SIG-M5 treated with dmso at 0.1 percent for 504 hours (cell line): ENCODE data around the gene ADAM30.
A peak's percentile ranks its signal among the peaks of the same experiment; 100 is the strongest.
"Not testable (repeated sequence)": the region's sequence is repeated elsewhere in the genome, so short reads cannot be mapped to it uniquely, and the experiment has no call there.

Experiments
- DNase-seq: peaks from one replicate; lab custom pipeline; 2025; ENCODE audit not compliant: unreplicated experiment; lab: John Stamatoyannopoulos, UW

The ADAM30 gene

DNA sequence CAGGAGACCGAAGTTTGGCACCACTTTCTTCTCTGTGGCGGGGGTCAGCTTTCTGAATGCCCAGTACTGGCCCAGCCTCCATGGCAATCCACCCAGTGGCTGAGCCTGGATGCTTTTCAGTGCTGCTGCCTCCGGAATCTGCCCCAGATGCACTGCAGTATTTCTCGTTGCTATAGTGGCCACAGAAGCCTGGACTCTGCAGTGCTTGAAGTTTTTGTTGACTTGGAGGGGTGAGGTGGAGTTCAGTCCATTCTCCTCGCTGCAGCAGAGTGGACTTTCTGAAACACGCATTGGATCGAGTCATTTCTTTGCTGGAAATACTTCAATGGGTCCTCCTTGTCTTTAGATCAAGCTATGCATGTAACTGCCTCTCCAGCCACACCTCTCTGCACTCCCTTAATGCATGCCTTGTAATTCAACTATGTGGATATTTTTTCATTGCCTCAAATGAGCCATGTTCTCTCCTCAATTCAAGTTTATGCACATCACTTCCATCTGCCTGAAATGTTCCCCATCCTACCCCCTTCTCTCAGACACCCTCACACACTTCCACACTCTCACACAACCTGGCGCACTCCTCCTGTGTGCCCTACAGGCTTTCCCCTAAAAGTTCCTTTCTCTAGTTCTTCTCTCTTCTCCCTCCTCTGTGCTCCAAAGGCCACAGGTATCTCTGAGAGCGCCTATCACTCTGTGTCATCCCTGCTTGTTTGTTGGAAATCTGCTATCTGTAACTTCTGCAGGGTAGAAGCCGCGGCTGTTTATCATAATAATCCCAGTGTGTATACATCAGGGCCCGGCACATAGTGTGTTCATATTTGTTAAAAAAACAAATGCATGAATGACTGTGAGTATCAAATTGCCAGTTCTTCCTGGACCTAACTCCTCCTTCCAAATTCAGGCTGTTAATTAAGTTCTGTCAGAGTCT, 16.5 kb downstream of the ADAM30 start:
- no peak for DNase-seq

DNA sequence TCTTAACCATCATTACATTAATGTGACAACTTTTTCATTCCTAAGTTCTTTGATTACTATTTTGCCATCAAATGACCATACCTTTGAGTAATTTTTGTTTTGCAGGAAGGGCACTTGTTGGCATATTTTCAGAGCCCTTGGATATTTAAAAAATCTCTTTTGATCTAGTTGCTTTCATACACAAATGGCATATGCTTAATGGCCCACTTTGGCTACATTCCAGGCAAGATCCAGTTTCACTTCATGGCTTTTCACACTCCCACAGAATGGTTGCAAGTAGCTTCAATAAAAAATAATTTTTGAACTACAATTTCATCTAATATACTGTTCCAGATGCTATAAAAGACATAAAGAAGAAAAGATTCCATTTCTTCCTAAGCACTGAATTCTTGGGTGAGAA, 18.1 kb downstream of the ADAM30 start:
- no peak for DNase-seq

DNA sequence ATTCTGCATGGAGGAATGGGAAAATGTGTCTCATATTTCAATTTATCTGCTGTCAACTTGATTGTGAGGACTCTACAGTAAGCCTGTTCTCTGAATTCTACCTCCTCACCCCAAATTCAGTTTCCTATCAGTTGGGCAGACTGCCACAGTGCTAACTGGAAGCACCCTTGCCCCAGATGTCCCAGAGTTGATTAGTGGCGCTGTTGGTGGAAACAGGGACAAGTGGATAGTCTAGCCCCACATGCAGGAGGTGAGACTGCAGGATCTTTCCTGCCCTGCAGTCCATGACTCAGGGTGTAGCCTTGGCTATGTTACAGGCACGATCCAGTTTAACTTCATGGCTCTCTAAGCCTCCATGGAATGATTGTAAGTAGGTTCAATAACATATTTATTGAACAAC, 22.1 kb downstream of the ADAM30 start:
- no peak for DNase-seq

DNA sequence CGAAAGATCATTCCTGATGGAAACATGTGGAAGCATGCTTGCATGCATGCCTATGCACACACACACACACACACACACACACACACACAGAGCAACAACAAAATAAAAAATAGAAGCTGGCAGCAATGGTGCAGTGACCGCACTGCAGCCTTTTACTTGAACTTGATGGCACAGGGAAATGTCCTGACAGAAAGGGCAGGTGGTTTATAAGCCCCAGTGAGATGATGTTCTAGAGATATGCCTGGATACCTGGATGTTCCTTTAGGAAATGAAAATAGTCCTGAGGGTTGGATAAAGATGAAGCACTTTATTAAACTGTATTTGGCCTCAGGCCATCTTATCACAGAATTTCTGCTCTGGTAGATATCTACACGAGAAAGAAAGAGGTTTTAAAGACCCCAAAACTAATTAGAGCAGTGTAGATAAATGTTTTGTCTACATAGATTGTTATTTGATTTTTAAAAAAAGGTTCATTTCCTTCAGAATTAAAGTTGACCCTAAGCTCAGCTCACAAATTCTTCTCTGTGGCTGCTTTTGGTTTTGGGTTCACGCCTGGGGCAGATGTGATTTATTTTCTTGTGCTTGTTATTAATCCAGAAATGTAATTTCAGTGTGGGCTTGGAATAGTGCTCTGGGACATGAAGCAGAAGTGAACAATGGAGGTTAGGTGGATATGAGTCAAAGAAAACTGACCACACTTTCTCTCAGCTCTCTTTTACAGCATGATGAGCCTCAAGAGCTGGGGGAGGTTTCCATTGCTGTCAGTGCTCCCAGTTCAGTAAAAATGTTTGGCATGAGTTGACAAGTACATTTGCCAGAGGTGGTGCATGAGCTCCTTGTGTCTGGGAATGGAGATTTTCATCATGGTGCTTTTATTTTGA, 22.9 kb downstream of the ADAM30 start:
- DNase-seq, result no peak

DNA sequence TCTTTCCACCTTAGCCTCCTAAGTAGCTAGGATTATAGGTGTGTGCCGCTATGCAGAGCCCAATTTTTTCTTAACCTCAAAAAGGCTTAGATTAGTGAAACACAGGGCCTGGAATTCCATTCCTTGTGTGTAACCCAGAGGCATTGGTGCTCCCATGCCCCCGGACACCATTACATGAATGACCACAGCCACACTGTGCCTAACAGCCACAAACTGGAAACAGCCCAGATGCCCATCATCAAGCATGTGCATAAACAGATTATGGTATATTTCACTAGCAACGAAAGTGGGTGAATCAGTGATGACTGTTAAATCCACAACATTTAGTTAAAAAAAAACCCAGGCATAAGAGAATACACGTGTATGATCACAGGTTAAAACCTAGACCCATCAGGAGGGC, 24.4 kb downstream of the ADAM30 start:
- no peak for DNase-seq

- peak; percentile 70 for DNase-seq
Observed at GRCh38 chr1:119870917-119871596, 25.3 kb downstream of the ADAM30 start.

- no peak for DNase-seq
Observed at GRCh38 chr1:119869995-119870394, 26.3 kb downstream of the ADAM30 start.

- no peak for DNase-seq
Observed at GRCh38 chr1:119868176-119868575, 28.1 kb downstream of the ADAM30 start.

DNA sequence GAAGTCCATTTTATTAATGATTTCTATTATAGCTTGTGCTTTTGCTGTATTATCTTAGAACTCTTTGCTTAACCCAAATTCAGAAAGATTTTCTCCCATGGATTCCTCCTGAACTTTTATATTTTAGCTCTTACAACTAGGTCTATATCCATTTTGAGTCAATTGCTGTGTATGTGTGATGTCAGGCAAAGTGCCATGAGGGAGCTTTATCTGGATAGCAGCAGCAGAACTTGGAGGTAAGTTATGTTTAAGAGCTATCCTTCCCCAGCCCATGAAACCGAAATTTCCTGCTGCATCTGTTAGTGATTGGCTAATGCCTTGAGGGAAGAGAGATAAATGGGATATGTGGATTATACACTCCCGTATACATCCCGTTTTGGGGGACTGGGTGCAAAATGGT, 29.9 kb downstream of the ADAM30 start:
- no peak for DNase-seq

- DNase-seq, result no peak
Observed at GRCh38 chr1:119865627-119866026, 30.7 kb downstream of the ADAM30 start.

GRCh38 chr1:119862276-119862675, 34.0 kb downstream of the ADAM30 start:
- DNase-seq, result no peak

DNA sequence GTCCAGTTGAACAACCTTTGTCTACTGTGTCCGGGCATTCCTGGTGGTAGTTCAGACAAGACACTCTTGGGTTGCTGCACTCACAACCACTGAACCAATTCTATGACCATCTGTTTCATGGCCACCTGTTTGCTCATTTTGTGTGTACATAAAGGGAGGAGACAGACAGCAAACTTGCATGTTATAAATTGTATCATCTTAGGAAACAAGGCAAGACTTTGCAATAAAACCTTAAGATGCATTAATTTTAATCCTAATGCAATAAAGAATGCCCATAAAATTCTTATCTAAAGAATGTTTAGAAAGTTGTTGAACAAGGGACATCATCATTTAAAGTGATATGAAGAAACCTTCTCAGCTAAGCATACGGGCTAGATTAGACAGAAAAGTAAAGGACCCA, 34.8 kb downstream of the ADAM30 start:
- no peak for DNase-seq

- peak; percentile 50 for DNase-seq
Observed at GRCh38 chr1:119859647-119860046, 36.7 kb downstream of the ADAM30 start.

DNA sequence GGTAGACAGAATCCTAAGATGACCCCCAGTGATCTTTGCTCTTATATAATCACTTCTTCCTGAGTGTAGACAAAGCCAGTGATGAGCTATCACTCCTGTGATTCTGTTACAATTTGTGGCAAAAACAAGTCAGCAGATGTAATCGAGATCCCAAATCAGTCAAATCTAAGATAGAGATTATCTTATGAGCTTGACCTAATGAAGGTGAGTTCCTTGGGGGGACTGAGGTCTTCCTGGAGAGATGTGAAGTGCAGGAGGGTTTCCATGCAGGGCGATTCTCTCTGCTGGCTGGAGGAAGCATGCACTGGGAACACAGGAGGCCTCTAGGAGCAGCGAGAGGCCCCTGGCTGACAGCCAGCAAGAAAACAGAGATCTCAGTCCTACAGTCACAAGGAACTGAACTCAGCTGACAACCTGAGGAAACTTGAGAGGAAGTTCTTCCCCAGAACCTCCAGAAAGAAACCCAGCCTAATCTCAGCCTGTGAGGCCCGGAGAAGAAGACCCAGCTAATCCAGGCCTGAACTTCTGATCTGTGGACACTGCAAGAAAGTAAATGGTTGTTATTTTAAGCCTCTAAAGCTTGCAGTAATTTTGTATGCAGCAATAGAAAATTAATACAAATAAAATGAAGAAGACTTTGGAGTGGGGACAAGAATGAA, 37.6 kb downstream of the ADAM30 start:
- not testable (repeated sequence) for DNase-seq

DNA sequence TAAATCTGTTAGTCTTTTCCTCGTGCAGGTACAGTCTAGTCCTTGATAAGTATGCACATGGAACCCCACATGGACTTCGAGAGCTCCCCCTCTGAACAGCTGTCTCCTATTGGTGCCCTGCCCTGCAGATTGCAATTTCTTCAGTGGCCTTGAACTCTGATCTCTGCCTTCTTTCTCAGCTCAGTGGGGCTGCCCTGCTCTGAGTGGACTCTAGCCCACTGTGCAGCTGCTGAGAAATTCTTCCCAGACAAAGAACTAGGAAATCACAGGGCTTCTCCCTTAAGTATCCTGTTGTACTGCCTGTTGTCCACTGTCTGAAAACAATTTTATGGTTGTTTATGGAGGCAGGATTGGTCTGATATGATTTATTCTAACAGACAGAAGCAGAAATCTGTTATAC, 38.2 kb downstream of the ADAM30 start:
- no peak for DNase-seq

DNA sequence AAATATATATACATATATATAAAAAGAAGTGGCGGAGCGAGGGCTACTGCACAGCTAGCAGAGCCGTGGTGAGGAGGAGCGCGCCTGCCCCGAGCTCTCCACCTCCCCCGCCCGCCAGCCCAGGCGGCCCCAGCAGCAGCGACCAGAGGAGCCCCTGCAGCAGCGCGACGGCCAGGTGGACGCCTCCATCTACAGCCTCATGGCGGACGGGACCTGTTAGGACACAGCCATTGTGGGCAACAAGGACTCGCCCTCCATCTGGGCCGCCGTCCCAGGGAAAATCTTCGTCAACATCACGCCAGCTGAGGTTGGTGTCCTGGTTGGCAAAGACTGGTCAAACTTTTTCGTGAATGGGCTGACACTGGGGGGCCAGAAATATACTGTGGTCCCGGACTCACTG, 43.2 kb downstream of the ADAM30 start:
- no peak for DNase-seq

GRCh38 chr1:119844206-119844605, 52.1 kb downstream of the ADAM30 start:
- DNase-seq, result not testable (repeated sequence)
